ENCODE data around the gene UQCC5.

Gene UQCC5

DNA sequence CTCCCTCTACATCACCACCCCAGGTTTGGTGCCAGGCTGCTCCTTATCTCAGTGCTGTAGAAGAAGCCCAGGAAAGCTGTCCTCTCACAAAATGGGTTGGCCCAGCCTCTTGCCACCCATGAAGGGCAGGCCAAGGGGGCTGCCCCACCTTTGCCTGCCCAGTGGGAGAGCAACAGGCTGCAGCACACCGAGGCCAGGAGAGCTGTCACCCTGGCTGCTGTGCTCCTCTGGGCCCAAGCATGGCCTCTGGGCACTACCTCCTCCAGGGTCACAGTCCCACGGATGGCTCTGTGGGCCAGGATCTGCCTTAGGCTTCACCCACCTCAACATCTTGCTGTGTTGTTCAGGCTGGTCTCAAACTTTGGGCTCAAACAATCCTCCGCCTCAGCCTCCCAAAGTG, 47.7 kb upstream of the UQCC5 start:
- H3K4me1 ChIP-seq (ENCODE audit: insufficient read depth, low read length): no peaks in the 10 kb centered on the region
- no peak overlapping the region for H3K4me2 ChIP-seq (ENCODE audit: insufficient read depth, low read length)
- TF ChIP-seq EZH2 (IDR thresholded peaks at IDR 0.05; ENCODE audit: borderline replicate concordance, low read depth, low read length, severe bottlenecking): no peak
- TF ChIP-seq, protein P1, sequence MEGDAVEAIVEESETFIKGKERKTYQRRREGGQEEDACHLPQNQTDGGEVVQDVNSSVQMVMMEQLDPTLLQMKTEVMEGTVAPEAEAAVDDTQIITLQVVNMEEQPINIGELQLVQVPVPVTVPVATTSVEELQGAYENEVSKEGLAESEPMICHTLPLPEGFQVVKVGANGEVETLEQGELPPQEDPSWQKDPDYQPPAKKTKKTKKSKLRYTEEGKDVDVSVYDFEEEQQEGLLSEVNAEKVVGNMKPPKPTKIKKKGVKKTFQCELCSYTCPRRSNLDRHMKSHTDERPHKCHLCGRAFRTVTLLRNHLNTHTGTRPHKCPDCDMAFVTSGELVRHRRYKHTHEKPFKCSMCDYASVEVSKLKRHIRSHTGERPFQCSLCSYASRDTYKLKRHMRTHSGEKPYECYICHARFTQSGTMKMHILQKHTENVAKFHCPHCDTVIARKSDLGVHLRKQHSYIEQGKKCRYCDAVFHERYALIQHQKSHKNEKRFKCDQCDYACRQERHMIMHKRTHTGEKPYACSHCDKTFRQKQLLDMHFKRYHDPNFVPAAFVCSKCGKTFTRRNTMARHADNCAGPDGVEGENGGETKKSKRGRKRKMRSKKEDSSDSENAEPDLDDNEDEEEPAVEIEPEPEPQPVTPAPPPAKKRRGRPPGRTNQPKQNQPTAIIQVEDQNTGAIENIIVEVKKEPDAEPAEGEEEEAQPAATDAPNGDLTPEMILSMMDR (IDR thresholded peaks at IDR 0.05; ENCODE audit: borderline replicate concordance, extremely low read depth, low read length, poor library complexity, severe bottlenecking): no peak
- H3K27me3 ChIP-seq (ENCODE audit: insufficient read depth, low read length, poor library complexity): no peaks in the 10 kb centered on the region
- H4K20me1 ChIP-seq (ENCODE audit: insufficient read depth, low read length): peaks cover 14% of the 10 kb centered on the region
- H3K9ac ChIP-seq (ENCODE audit: low read depth, low read length): no peak overlapping the region
- no peak for ATAC-seq (ENCODE audit: insufficient read depth, low read depth)
- H3K79me2 ChIP-seq (ENCODE audit: insufficient read depth, low read length): no peaks in the 10 kb centered on the region
- no peaks in the 10 kb centered on the region for H3K9me3 ChIP-seq (ENCODE audit: insufficient read depth, low read length, severe bottlenecking)
- H3K36me3 ChIP-seq (ENCODE audit: insufficient read depth, low read length): peaks cover 90% of the 10 kb centered on the region
- no peak for DNase-seq
- no peak overlapping the region for H3K4me3 ChIP-seq (ENCODE audit: low read depth in 1 of 2, low read length in 2 of 2)
- no peak overlapping the region for H3K27ac ChIP-seq (ENCODE audit: low read length)
- H2AFZ ChIP-seq (ENCODE audit: low read depth, low read length): no peak overlapping the region

DNA sequence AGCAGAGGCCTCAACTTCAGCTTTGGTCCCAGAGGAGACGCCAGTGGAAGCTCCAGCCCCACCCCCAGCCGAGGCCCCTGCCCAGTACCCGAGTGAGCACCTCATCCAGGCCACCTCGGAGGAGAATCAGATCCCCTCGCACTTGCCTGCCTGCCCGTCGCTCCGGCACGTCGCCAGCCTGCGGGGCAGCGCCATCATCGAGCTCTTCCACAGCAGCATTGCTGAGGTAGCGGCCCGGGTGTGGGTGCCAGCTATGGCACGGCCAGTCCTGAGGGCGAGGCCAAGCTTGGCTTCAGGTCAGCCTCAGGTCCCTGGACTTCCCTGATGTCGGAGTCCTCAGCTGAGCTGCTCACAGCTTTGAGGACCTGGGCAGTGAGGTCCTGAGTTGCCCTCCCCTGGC, 47.0 kb upstream of the UQCC5 start:
- Histone ChIP-seq H3K27me3 (ENCODE audit: insufficient read depth, low read length, poor library complexity) (no peaks in the 10 kb centered on the region), H3K4me3 (ENCODE audit: low read depth in 1 of 2, low read length in 2 of 2) (no peak overlapping the region), H3K9ac (ENCODE audit: low read depth, low read length) (no peak overlapping the region), H4K20me1 (ENCODE audit: insufficient read depth, low read length) (peaks cover 15% of the 10 kb centered on the region), H3K27ac (ENCODE audit: low read length) (no peak overlapping the region), H3K79me2 (ENCODE audit: insufficient read depth, low read length) (no peaks in the 10 kb centered on the region), H3K4me1 (ENCODE audit: insufficient read depth, low read length) (no peaks in the 10 kb centered on the region), H3K9me3 (ENCODE audit: insufficient read depth, low read length, severe bottlenecking) (no peaks in the 10 kb centered on the region), H3K4me2 (ENCODE audit: insufficient read depth, low read length) (no peak overlapping the region), H3K36me3 (ENCODE audit: insufficient read depth, low read length) (peaks cover 87% of the 10 kb centered on the region), H2AFZ (ENCODE audit: low read depth, low read length) (no peak overlapping the region)
- ATAC-seq (ENCODE audit: insufficient read depth, low read depth): no peak
- no peak for DNase-seq
- no peak for TF ChIP-seq EZH2 (IDR thresholded peaks at IDR 0.05; ENCODE audit: borderline replicate concordance, low read depth, low read length, severe bottlenecking)
- TF ChIP-seq, protein P1 (IDR thresholded peaks at IDR 0.05; ENCODE audit: borderline replicate concordance, extremely low read depth, low read length, poor library complexity, severe bottlenecking): no peak

DNA sequence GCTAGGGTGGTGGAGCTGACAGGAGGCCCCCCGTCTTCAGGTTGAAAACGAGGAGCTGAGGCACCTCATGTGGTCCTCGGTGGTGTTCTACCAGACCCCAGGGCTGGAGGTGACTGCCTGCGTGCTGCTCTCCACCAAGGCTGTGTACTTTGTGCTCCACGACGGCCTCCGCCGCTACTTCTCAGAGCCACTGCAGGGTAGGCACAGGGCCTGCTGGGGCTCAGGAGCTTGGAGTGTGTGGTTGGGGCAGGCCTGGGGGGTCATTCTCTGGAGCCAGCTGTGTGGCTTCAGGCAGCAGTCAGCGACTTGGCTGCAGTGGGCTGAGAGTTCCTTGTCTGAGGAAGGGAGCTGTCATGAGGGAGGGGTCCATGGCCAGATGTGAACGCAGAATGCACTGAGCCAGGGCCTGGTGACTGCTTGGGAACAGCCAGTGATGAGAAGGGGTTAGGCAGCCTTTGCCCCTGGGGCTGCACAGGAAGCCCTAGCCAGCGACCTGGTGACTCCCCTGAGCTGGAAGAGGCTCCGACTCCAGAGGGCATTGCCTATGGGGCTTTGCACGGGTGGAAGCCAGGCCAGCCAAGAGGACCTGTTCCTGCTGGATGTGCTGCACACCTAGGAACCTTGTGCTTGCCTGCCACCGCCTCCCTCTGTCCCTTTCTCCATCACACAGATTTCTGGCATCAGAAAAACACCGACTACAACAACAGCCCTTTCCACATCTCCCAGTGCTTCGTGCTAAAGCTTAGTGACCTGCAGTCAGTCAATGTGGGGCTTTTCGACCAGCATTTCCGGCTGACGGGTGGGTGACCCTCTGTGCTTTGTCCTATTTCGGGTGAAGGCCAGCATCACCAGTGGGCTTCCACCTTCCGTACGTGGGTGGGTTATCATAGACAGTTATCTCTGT, 46.1 kb upstream of the UQCC5 start:
- ATAC-seq (ENCODE audit: insufficient read depth, low read depth) (no peak), DNase-seq (no peak)
- Histone ChIP-seq H3K4me3 (ENCODE audit: low read depth in 1 of 2, low read length in 2 of 2) (no peak overlapping the region), H3K36me3 (ENCODE audit: insufficient read depth, low read length) (peaks cover 79% of the 10 kb centered on the region), H3K27me3 (ENCODE audit: insufficient read depth, low read length, poor library complexity) (no peaks in the 10 kb centered on the region), H3K9me3 (ENCODE audit: insufficient read depth, low read length, severe bottlenecking) (no peaks in the 10 kb centered on the region), H3K79me2 (ENCODE audit: insufficient read depth, low read length) (no peaks in the 10 kb centered on the region), H3K27ac (ENCODE audit: low read length) (no peak overlapping the region), H3K4me1 (ENCODE audit: insufficient read depth, low read length) (no peaks in the 10 kb centered on the region), H3K9ac (ENCODE audit: low read depth, low read length) (no peak overlapping the region), H2AFZ (ENCODE audit: low read depth, low read length) (no peak overlapping the region), H3K4me2 (ENCODE audit: insufficient read depth, low read length) (no peak overlapping the region), H4K20me1 (ENCODE audit: insufficient read depth, low read length) (peaks cover 15% of the 10 kb centered on the region)
- no peak for TF ChIP-seq EZH2 (IDR thresholded peaks at IDR 0.05; ENCODE audit: borderline replicate concordance, low read depth, low read length, severe bottlenecking)
- TF ChIP-seq, protein P1 (IDR thresholded peaks at IDR 0.05; ENCODE audit: borderline replicate concordance, extremely low read depth, low read length, poor library complexity, severe bottlenecking): no peak
